HepG2 (cell line): ENCODE data around the gene WDR18. TPM values are rescaled to one million over a fixed set of nuclear protein-coding genes. Genes with fewer than 3 reads are reported as not detected.

Experiments
- AKAP8 ChIP-seq: sonication (generic); formaldehyde crosslinking; IDR thresholded peaks from 2 replicates; pipeline ENCODE4 v1.5.1; 2020; ENCODE audit warnings: mild to moderate bottlenecking, missing genetic modification reagents
- CENPBD1 ChIP-seq: sonication (generic); formaldehyde crosslinking; IDR thresholded peaks from 2 replicates; pipeline ENCODE4 v1.8.0; 2022; ENCODE audit warnings: missing genetic modification reagents, low read depth, mild to moderate bottlenecking, borderline replicate concordance
- DBP ChIP-seq: sonication (generic); formaldehyde crosslinking; IDR thresholded peaks from 2 replicates; pipeline ENCODE4 v1.4.0; 2020; ENCODE audit warnings: missing genetic modification reagents; ENCODE audit errors: not compliant biosample characterization
- ESRRA ChIP-seq: sonication (generic); formaldehyde crosslinking; IDR thresholded peaks from 2 replicates; pipeline ENCODE4 v1.5.1; 2020; ENCODE audit warnings: mild to moderate bottlenecking, low read depth, missing genetic modification reagents
- HINFP ChIP-seq: sonication (generic); formaldehyde crosslinking; IDR thresholded peaks from 2 replicates; pipeline ENCODE4 v1.4.0; 2020; ENCODE audit warnings: low read depth, mild to moderate bottlenecking, missing genetic modification reagents
- HNF1B ChIP-seq: sonication (generic); formaldehyde crosslinking; IDR thresholded peaks from 2 replicates; pipeline ENCODE4 v1.5.1; 2020; ENCODE audit warnings: mild to moderate bottlenecking, moderate library complexity, missing genetic modification reagents
- HNRNPLL ChIP-seq: fragments of 200-400 bp; formaldehyde crosslinking; IDR thresholded peaks from 2 replicates; pipeline ENCODE4 v1.6.1; 2017; ENCODE audit warnings: mild to moderate bottlenecking, low read depth, low read length; ENCODE audit not compliant: poor library complexity, severe bottlenecking
- HNRNPUL1 ChIP-seq: fragments of 200-400 bp; formaldehyde crosslinking; IDR thresholded peaks from 2 replicates; pipeline ENCODE4 v1.6.1; 2017; ENCODE audit warnings: low read depth, mild to moderate bottlenecking, low read length, moderate library complexity
- JUNB ChIP-seq: sonication (generic); formaldehyde crosslinking; IDR thresholded peaks from 2 replicates; pipeline ENCODE4 v1.8.0; 2022; ENCODE audit warnings: missing genetic modification reagents, mild to moderate bottlenecking, borderline replicate concordance
- KDM2A ChIP-seq: sonication (generic); formaldehyde crosslinking; IDR thresholded peaks from 2 replicates; pipeline ENCODE4 v1.4.0; 2020; ENCODE audit warnings: low read depth, missing genetic modification reagents, borderline replicate concordance
- NFATC3 ChIP-seq: sonication (generic); formaldehyde crosslinking; IDR thresholded peaks from 2 replicates; pipeline ENCODE4 v1.5.1; 2020; ENCODE audit warnings: mild to moderate bottlenecking, missing genetic modification reagents
- NFKB2 ChIP-seq: sonication (generic); formaldehyde crosslinking; IDR thresholded peaks from 2 replicates; pipeline ENCODE4 v1.4.0; 2020; ENCODE audit warnings: missing genetic modification reagents, borderline replicate concordance
- NFKBIZ ChIP-seq: IDR thresholded peaks from 2 replicates; pipeline ENCODE4 v1.6.1; 2018; ENCODE audit warnings: missing genetic modification reagents, missing compliant biosample characterization
- ONECUT2 ChIP-seq: sonication (generic); formaldehyde crosslinking; IDR thresholded peaks from 2 replicates; pipeline ENCODE4 v1.4.0; 2020; ENCODE audit warnings: missing genetic modification reagents
- PAF1 ChIP-seq: IDR thresholded peaks from 2 replicates; pipeline ENCODE4 v1.6.1; 2016; ENCODE audit warnings: missing genetic modification reagents, missing compliant biosample characterization
- RELA ChIP-seq: sonication (generic); formaldehyde crosslinking; IDR thresholded peaks from 2 replicates; pipeline ENCODE4 v1.4.0; 2020; ENCODE audit warnings: missing genetic modification reagents
- TBX2 ChIP-seq: sonication (generic); formaldehyde crosslinking; IDR thresholded peaks from 2 replicates; pipeline ENCODE4 v1.5.0; 2020; ENCODE audit warnings: missing genetic modification reagents, mild to moderate bottlenecking, borderline replicate concordance
- TFAP4 ChIP-seq: sonication (generic); IDR thresholded peaks from 2 replicates; pipeline ENCODE4 v1.6.1; 2016; ENCODE audit warnings: low read depth, borderline replicate concordance
- ZNF10 ChIP-seq: sonication (generic); formaldehyde crosslinking; IDR thresholded peaks from 2 replicates; pipeline ENCODE4 v1.4.0; 2020; ENCODE audit warnings: mild to moderate bottlenecking, low read depth, missing genetic modification reagents, borderline replicate concordance
- ZNF234 ChIP-seq: sonication (generic); formaldehyde crosslinking; conservative IDR thresholded peaks from 2 replicates; pipeline ENCODE4 v1.5.1; 2020; ENCODE audit warnings: mild to moderate bottlenecking, missing genetic modification reagents
- ZNF292 ChIP-seq: sonication (generic); formaldehyde crosslinking; IDR thresholded peaks from 2 replicates; pipeline ENCODE4 v1.8.1; 2022; ENCODE audit warnings: mild to moderate bottlenecking, low read depth, missing genetic modification reagents, borderline replicate concordance
- ZNF510 ChIP-seq: sonication (generic); formaldehyde crosslinking; IDR thresholded peaks from 2 replicates; pipeline ENCODE4 v1.4.0; 2020; ENCODE audit warnings: low read depth, mild to moderate bottlenecking, missing genetic modification reagents
- ZNF577 ChIP-seq: sonication (generic); formaldehyde crosslinking; IDR thresholded peaks from 2 replicates; pipeline ENCODE4 v1.4.0; 2020; ENCODE audit warnings: mild to moderate bottlenecking, low read depth, missing genetic modification reagents, borderline replicate concordance
- ZNF703 ChIP-seq: sonication (generic); formaldehyde crosslinking; IDR thresholded peaks from 2 replicates; pipeline ENCODE4 v1.5.1; 2020; ENCODE audit warnings: missing genetic modification reagents, mild to moderate bottlenecking, moderate library complexity, borderline replicate concordance
- polyA plus RNA-seq, 8 experiments: library from polyadenylated mRNA; depleted of rRNA in 3 of 8; stranded (reverse) in 7 of 8; unstranded in 1 of 8; fragments of >200 nt; fragmentation: Illumina TruSeq in 4 of 8; extraction: Trizol in 4 of 8; gene quantifications; 2 replicates each; pipeline versions ENCODE4 v1.2.1 to v1.2.3, GENCODE V29; 2011 to 2016; ENCODE audit warnings: low read depth in 4 of 8, missing spikeins in 1 of 8, mixed read lengths in 1 of 8; ENCODE audit not compliant: insufficient read depth in 1 of 8
- total RNA-seq, 5 experiments: library from RNA; depleted of rRNA; stranded (reverse); fragments of >200 nt; fragmentation: Illumina TruSeq; extraction: Trizol; gene quantifications; 2 replicates each; pipeline ENCODE4 v1.2.3, GENCODE V29; 2016; ENCODE audit warnings: low read depth in 1 of 5

The WDR18 gene
- total and polyA plus RNA-seq, 2 of the 13 experiments (the other 11 are each of a cell fraction or from before 2014, with no cell fraction given), result 36.4 to 47.6 TPM

GRCh38 chr19:1028062-1028926 lies 44.1 kb downstream of the WDR18 start (continued):
- peak; percentile 86; the same call in 1 of the 2 replicates for TF ChIP-seq TFAP4
- no peak for TF ChIP-seq ZNF510 (CRISPR knock-in tag)
- TF ChIP-seq TBX2 (CRISPR knock-in tag), result no peak
- no peak for TF ChIP-seq ZNF10 (CRISPR knock-in tag)
- no peak for TF ChIP-seq NFKB2 (CRISPR knock-in tag)
- no peak for TF ChIP-seq ZNF703 (CRISPR knock-in tag)
- TF ChIP-seq HINFP (CRISPR knock-in tag), result no peak
- no peak for TF ChIP-seq HNF1B (CRISPR knock-in tag)
- TF ChIP-seq HNRNPUL1, result no peak
- no peak for TF ChIP-seq RELA
- TF ChIP-seq DBP (CRISPR knock-in tag), result no peak
- peak; percentile 75; the same call in 1 of the 2 replicates for TF ChIP-seq ZNF292 (CRISPR knock-in tag)
- no peak for TF ChIP-seq NFATC3
- TF ChIP-seq HNRNPLL, result no peak
- no peak for TF ChIP-seq JUNB (CRISPR knock-in tag)
- TF ChIP-seq ONECUT2 (CRISPR knock-in tag), result no peak
- no peak; the same call in 1 of the 2 replicates for TF ChIP-seq KDM2A (CRISPR knock-in tag)
- TF ChIP-seq NFKBIZ, result no peak
- no peak for TF ChIP-seq PAF1 (CRISPR knock-in tag)
- TF ChIP-seq ZNF234, result no peak
- no peak for TF ChIP-seq ZNF577 (CRISPR knock-in tag)
- TF ChIP-seq AKAP8 (CRISPR knock-in tag), result no peak; the same call in 1 of the 2 replicates
- no peak for TF ChIP-seq CENPBD1 (CRISPR knock-in tag)
- TF ChIP-seq ESRRA, result 0 out of 2 replicates have a peak, but pooled peaks have one; percentile 36
